ENCODE measurements around the gene MAVS.

Gene MAVS

DNA sequence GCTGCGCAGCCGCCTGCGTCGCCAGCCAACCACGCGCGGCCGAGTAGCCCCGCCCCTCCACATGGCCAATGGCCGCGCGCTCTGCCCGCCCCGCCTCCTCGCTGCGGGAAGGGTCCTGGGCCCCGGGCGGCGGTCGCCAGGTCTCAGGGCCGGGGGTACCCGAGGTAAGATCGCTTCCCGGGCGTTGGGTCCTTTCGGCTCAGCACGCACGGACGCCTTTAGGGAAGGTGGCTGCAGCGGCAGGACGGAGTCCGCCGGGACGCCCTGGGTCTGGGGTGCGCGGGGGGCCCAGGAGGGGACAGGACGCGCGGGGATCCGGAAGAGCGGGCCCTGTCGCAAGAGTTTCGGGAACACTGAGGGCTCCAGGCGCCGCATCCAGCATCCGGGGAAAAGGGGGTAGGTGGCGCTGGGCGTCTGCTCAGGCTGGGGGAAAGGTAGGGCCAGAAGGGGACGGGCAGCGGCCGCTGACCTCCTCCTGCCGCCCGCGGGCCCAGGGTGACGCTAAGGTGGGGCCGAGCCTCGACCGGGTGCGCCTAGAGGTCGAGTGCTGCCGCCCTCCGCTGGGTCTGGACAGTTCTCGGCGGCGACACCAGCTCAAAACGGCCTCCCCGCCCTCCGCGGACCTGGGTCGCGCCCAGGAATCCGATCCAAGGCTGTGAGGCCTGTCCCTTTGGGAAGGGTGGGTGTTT is at the start of gene MAVS:
MAVS (plus strand) TSS at position 95 of the 689 bp plus-strand sequence. CDS start 7,791 bp downstream, outside the sequence.
- DNase-seq (ENCODE audit: low spot score) = peak; percentile 92

DNA sequence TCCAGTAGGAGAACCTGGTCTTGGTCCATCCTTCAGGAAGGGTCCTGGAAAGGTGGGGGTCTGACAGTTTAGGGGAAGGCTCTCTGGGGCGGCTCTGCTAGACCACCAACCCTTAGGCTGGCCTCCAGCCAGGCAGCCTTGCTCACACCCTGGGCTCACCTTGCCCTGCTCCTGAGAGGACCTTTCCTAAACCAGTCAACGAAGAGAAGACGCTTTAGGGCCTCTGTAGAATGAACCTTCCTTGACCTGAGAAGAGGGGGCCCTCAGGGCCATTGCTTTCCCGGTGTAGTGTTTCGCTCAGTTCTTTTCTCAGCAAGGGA is 49.4 kb upstream of the MAVS start:
- DNase-seq (ENCODE audit: low spot score) = no peak

DNA sequence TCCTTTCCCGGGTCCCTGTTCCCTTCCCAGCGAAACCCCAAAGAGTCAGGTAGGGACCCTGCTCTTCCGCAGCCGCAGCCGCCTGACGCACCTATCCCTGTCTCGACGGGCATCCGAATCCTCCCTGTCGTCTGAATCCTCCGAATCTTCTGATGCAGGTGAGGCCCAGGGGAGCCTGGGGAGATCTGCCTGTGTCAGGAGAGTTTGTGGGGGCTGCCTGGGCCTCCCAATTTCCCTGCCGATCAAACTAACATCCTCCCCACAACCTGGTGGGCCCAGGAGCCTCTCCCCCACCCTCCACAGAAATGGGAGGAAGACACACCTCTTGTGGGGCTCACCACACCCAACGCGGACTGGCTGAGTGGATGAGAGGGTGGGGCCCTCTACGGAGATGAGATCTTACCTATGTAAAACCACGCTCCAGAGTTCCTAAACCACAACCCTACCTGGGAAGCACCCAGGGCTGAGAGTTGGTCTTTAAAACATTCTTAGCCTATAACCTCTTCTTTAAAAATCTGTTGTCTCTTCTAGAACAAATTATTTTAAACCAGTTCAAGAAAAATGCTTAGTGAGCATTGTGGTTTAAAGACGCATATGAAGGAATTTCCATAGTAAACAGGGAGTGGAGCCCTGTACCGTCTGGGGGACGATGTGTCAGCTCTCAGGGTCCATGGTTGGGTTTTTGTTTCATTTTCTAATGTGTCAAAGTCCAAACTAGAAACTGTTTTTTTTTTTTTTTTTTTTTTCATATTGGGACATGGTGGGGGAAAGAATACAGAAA is 48.9 kb upstream of the MAVS start:
- no peak for DNase-seq (ENCODE audit: low spot score)

DNA sequence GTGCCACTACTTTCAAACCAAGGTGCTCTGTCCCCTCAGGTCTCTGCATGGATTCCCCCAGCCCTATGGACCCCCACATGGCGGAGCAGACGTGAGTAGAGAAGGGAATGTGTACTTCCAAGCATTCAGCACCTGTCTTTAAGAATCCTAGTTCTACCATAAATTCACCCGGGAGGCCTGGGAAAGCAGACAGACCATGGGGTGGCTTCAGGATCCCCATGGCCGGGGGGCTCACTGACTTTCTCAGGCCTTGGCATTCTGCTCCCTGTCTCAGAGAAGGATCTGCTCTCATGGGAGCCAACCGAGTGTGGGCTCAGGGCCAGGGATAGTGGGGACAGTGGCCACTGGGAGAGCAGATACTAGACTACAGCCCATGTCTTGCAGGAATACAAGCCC is 48.3 kb upstream of the MAVS start:
- no peak for DNase-seq (ENCODE audit: low spot score)

DNA sequence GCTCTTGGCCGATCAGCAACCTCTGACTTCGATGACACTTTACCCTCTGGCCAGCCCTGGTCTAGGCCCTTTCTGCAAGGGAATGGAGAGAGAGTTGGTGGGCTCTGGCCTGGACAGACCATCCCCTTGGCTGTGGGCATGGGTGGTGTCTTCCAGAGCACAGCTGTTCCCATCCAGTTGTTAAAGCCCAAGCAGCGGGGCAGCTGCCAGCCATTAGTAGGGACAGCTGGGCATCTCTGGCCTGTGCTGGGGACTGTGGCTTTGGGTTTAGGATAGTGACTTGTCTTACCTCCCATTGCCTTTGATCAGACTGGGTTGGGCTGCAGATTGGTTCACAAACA is 47.8 kb upstream of the MAVS start:
- DNase-seq (ENCODE audit: low spot score) = no peak

DNA sequence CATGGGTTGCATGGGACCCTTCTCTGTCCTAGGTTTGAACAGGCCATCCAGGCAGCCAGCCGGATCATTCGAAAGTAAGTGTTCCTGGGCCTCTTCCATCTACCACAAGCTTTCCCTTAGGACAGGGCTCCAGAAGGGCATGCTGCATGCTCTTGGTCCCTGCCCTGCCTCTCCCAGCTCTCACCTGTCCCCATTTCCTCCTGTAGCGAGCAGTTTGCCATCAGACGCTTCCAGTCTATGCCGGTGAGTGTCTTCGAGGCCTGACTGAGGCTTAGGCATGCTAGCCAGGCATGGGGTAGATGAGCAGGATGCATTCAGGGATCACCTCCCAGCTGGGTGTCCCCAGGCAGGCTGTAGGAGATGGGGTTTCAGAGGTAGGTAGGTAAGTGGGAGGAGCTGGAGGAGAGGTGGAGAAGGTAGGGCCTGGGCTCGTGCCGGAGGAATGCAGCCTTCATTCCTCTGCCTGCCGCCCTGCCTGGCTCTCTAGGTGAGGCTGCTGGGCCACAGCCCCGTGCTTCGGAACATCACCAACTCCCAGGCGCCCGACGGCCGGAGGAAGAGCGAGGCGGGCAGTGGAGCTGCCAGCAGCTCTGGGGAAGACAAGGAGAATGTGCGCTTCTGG is 46.3 kb upstream of the MAVS start:
- DNase-seq (ENCODE audit: low spot score) = no peak

DNA sequence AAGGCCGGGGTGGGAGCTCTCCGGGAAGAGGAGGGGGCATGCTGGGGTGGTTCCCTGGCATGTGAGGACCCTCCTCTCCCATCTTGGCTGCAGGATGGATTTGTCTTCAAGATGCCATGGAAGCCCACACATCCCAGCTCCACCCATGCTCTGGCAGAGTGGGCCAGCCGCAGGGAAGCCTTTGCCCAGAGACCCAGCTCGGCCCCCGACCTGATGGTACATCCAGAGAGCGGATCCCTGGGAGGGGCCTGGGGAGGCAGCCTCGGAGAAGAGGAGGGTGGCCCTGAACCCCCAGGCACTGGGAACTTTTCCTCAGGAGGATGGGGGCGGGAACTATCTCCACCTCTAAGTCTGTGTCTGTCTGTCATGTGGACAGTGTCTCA is 45.8 kb upstream of the MAVS start:
- DNase-seq (ENCODE audit: low spot score) = no peak

DNA sequence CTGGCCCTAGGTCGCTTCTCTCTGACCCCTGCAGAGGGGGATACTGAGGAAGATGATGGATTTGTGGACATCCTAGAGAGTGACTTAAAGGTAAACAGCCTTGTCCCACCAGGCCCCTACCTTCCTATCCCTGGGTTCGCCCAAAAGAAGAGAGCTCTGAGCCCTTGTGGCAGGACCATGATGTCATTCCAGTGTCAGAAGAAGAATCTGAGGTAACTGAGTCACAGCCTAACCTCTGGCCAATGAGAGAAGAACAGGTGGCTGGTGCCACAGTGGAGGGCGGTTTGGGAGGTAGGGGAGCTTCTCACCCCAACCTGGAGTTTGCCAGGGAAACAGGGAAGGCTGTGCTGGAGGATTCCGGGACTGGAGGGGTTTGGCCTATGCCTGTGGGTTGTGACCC is 45.3 kb upstream of the MAVS start:
- no peak for DNase-seq (ENCODE audit: low spot score)

DNA sequence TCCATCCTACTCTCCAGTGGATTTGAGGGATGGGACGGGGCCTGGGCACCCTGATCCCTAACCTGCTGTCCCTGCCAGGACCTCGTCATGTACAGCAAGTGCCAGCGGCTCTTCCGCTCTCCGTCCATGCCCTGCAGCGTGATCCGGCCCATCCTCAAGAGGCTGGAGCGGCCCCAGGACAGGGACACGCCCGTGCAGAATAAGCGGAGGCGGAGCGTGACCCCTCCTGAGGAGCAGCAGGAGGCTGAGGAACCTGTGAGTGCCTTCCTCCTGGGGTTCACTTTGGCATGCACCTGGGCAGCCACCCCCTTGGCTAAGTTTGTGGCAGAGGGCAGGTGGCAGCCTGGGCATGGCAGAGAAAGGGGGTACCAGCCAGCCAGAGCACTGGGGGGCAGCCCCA is 44.8 kb upstream of the MAVS start:
- no peak for DNase-seq (ENCODE audit: low spot score)

DNA sequence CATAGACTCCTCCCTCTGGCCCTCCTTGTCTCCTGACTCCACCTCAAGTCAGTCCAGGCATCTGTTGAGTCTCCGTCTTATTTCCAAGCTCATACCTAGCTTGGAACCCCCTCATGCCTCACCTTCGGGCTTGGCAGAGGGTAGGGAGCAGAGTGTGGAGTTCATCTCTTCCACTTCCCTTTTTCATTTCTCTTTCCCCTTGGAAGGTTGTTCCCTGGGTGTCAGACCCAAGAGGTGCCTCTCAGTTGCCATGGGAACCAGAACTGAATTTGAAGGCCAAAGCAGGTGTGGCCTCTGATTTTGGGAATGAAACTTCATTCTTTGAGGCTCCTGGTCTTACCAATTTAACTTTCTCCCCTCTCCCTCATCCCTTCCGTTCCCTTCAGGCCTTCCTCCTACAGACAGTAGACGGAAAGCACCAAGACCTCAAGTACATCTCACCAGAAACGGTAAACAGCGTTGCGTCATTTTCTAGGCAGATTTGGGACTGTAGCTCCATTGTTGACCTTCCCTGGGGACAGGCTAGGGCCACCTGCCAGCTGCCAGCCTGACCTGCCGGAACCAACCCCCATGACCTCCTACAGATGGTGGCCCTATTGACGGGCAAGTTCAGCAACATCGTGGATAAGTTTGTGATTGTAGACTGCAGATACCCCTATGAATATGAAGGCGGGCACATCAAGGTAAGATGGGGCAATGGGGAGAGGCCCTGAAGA is 44.0 kb upstream of the MAVS start:
- no peak for DNase-seq (ENCODE audit: low spot score)

DNA sequence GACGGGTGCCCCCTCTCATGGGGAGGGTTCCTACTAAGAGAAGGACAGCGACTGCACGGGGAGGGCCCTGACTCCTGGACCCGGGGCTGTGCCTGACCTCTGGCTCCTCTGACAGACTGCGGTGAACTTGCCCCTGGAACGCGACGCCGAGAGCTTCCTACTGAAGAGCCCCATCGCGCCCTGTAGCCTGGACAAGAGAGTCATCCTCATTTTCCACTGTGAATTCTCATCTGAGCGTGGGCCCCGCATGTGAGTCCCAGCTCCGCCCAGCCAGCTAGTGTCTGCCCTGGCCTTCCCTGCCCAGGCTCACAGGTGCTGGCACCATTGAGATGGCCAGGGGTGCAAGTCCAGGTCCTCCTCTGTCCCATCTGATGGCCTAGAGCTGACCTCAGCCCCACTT is 43.3 kb upstream of the MAVS start:
- DNase-seq (ENCODE audit: low spot score) = no peak

DNA sequence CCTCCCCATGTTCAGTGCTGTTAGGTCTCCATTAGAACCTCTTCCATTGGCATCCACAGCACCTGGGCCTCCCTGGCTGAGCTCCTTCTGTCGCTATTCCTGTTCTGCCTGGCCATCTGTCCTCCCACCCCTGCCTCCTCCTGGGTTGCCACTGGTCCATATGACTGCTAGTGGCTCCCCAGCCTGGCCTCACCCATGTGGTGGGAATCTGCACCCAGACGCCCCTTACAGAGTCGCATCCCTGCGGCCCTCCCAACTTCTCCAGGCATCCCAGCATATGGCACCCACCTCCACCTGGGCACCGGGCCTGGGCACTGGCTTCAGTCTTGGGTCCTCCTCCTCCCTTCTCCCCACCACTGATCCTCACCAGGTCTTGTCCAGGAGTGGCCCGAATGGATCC is 42.8 kb upstream of the MAVS start:
- DNase-seq (ENCODE audit: low spot score) = no peak

DNA sequence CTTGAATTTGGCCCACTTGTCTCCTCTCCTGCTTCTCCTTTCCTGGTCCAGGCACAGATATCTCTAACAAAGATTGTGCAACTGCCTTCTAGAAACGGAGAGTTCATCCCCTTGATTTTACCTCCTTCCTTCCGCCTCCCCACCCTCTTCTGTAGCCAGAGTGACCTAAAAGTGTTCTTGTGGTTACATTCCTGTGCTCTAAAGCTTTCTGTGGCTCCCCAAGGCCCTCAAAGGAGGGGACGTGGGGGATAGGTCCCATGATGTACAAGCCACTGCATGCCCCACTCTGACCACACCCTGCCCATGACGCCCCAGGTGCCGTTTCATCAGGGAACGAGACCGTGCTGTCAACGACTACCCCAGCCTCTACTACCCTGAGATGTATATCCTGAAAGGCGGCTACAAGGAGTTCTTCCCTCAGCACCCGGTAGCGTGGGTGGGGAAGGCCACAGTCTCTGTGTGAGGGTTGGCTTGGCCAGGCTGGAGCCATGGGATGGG is 42.3 kb upstream of the MAVS start:
- no peak for DNase-seq (ENCODE audit: low spot score)

DNA sequence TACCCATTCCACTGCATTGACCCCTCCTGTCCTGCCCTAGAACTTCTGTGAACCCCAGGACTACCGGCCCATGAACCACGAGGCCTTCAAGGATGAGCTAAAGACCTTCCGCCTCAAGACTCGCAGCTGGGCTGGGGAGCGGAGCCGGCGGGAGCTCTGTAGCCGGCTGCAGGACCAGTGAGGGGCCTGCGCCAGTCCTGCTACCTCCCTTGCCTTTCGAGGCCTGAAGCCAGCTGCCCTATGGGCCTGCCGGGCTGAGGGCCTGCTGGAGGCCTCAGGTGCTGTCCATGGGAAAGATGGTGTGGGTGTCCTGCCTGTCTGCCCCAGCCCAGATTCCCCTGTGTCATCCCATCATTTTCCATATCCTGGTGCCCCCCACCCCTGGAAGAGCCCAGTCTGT is 41.9 kb upstream of the MAVS start:
- DNase-seq (ENCODE audit: low spot score) = no peak

DNA sequence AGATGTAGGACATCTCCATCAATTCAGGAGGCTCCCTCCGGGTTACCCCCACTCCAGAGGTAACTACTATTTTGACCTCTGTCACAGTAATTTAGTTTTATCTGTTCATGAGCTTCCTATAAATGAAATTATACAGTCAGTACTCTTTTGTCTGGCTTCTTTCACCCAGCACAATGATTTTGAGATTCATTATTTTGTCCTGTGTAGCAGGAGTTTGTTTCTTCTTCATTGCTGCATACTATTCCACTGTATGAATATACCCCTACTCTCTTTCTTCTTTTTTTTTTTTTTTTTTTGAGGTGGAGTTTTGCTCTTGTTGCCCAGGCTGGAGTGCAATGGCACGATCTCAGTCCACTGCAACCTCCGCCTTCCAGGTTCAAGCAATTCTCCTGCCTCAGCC is 38.1 kb upstream of the MAVS start:
- no peak for DNase-seq (ENCODE audit: low spot score)

DNA sequence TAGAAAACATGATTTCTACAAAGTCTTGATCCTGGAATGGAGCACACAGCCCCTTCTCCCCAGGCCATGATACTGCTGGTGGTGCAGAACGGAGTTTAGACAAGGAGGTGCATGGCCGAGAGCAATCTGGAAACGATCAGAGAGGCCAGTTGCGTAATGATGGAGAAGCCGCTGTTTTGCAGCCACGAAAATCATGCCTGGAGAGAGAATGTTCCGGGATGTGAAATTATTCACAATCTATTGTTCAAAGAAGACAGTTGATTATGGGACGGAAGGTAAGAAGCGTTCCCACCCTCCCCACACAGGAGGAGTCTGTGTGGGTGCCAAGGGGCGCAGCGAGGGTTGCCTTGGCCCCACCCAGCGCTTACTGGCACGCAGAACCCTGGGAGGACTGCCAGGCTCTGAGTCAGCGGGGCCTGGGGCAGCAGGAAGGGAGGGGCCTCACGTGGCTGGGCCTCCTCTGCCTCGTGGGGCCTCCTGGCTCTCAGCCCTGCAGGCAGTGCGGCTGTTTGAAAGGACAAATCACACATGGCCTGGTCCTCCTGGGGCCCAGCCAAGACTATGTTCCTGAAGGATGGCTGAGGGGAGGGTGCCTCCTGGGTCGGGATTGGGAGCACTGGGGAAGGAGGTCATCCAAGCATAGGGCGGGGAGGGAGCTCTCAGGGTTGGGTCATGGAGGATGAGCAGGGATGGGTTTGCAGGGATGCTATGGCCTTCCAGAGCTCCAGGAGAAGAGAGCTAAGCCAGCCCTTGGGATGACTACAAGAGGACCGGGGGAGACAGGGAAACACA is 35.0 kb upstream of the MAVS start:
- peak; percentile 99 for DNase-seq (ENCODE audit: low spot score)

DNA sequence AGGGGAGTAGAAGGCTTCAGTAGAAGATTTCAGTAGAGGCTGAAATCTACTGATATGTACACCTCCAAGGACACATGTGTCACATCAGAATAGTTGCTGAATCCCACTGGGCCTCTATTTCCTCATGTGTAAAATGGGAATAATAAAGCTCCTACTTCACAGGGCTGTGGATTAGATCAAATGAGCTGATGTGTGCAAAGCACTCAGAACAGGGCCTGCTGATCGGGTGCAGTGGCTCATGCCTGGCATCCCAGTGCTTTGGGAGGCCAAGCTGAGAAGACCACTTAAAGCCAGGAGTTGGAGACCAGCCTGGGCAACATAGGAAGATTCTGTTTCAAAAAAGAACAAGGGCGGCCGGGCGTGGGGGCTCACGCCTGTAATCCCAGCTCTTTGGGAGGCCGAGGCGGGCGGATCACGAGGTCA is 34.4 kb upstream of the MAVS start:
- no peak for DNase-seq (ENCODE audit: low spot score)

DNA sequence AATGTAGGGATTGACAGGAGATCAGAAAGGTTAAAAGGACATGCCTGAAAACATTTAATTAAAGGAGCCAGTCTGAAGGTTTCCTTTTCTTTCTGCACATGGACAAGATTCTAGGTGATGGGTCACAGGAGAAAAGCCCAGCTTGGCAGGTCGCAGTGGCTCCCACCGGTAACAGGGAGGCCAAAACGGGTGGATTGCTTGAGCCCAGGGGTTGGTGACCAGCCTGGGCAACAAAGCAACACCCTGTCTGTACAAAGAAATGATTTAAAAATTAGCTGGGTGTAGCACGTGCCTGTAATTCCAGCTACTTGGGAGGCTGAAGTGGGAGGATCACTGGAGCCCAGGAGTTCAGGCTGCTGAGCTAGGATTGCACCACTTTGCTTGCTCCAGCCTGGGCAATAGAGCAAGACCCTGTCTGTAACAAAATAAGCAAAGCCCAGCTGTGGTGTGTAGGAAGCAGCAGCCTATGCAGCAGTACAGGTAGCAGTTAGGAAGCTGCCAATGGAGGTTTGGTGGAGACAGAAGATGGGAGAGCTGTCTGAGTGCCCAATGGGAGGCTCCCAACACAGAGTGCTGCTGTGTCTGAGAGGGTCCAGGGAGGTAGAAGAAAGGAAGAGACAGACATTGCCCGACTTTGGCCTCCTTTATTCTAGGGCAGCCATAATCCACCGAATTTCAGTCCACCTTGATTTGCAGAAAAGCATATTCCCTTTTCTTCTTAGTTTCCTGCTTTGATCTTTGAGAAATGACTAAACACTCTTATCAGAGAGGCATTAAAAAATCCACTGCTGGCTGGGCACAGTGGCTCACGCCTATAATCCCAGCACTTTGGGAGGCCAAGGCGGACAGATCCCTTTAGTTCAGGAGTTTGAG is 33.4 kb upstream of the MAVS start:
- DNase-seq (ENCODE audit: low spot score) = no peak

DNA sequence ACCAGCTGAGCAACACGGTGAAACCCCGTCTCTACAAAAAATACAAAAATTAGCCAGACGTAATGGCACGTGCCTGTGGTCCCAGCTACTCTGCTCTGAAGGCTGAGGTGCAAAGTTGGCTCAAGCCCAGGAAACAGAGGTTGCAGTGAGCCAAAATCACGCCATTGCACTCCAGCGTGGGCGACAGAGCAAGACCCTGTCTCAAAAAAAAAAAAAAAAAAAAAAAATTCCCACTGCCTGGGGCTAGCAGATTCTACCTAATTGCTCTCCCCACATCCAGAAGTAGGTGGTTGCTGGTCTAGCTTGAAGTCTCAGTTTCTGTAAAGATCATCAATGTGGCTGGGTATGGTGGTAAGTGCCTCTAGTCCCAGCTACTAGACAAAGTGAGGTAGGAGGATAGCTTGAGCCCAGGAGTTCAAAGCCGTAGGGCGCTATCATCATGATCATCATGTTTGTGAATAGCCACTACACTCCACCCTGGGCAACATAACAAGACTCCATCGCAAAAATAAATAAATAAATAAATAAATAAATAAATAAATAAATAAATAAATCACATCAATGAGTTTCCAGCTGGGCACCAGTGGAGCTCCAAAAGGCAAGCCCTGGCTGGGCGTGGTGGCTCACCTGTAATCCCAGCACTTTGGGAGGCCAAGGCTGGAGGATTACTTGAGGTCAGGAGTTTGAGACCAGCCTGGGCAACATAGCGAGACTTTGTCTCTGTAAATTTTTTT is 32.6 kb upstream of the MAVS start:
- no peak for DNase-seq (ENCODE audit: low spot score)

DNA sequence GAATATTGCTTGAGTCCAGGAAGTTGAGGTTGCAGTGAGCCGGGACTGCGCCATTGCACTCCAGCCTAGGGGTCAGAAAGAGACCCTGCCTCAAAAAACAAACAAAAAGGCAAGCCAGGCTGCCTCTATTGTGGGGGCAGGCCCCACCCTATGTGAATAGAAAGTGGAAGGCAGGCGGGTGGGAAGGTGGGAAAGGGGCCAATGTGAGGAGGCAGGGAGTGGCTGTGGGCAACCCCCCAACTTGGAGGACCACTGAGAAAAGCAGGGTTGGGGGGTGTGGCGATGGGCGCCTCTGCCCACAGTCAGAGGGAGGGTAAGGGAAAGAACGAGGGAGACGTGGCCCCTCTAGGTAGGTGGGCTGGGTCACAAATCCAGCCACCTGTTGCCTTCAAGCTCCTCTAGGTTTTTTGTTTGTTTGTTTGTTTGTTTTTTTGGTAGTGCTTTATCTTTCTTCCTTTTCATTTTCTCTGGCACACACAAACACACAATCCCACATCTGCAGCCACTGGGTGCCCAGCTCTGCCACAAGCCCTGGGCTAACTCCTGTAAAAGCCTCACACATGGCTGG is 31.6 kb upstream of the MAVS start:
- no peak for DNase-seq (ENCODE audit: low spot score)
